ENCODE data around the gene CACNB2. TPM values are rescaled to one million over a fixed set of nuclear protein-coding genes. Genes with fewer than 3 reads are reported as not detected.

Gene CACNB2
- total RNA-seq, 4 donors from 2014 or later, result 60.3 to 158 (median 89.1) TPM

DNA sequence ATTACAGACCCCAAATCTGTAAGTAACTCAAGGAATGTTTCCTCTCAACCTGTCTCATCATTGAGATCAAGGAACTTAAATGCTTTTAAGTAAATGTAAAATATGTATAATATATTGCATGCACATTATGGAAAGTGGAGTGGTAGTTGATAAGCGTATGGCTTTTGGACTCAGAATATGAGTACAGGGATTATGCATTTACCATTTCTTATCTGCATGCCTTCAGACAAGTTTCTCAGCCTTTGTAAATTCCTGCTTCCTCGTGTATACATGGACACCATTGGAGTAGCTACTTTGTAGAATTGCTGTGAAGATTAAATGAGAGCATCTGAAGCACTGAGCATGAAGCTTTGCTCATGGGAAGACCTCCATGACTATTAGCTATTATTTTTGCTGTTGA is 70.5 kb downstream of the CACNB2 start:
- TF ChIP-seq POLR2A (IDR thresholded peaks at IDR 0.05) (no peak), POLR2AphosphoS5 (IDR thresholded peaks at IDR 0.05) (no peak), EP300 (IDR thresholded peaks at IDR 0.05) (no peak)
- TF ChIP-seq, protein P1, sequence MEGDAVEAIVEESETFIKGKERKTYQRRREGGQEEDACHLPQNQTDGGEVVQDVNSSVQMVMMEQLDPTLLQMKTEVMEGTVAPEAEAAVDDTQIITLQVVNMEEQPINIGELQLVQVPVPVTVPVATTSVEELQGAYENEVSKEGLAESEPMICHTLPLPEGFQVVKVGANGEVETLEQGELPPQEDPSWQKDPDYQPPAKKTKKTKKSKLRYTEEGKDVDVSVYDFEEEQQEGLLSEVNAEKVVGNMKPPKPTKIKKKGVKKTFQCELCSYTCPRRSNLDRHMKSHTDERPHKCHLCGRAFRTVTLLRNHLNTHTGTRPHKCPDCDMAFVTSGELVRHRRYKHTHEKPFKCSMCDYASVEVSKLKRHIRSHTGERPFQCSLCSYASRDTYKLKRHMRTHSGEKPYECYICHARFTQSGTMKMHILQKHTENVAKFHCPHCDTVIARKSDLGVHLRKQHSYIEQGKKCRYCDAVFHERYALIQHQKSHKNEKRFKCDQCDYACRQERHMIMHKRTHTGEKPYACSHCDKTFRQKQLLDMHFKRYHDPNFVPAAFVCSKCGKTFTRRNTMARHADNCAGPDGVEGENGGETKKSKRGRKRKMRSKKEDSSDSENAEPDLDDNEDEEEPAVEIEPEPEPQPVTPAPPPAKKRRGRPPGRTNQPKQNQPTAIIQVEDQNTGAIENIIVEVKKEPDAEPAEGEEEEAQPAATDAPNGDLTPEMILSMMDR (IDR thresholded peaks at IDR 0.05), result no peak
- WGBS, 2 donors (ENCODE audit: low coverage in 1 of 2), result 33 to 38% methylated on average over 1 to 2 of the region's 2 CpGs
- no peak overlapping the region for H3K27ac ChIP-seq
- no peaks in the 10 kb centered on the region for H3K27me3 ChIP-seq
- peaks cover 0 to 87% (median 12%) of the 10 kb centered on the region in 3 donors for H3K4me1 ChIP-seq
- no peaks in the 10 kb centered on the region for H3K9me3 ChIP-seq
- no peak for ATAC-seq
- H3K36me3 ChIP-seq, result no peaks in the 10 kb centered on the region
- no peak overlapping the region for H3K4me3 ChIP-seq

DNA sequence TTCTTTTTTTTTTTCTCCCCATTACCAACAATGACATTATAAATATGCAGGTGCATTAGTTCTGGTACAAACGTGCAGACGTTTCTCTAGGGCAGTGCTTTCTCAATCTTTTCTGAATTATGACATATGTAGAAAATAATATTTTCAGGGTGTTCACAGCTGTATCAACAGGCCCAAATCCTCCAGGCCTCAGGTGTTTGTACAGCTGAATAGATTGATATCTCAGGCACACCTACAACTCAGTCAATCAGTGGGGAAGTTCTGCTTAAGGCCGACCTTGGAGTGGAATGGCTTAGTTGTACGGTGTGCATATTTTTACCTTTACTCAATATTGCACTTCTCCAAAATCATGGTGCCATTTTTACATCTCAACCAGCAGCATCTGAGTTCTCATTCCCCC is 71.6 kb downstream of the CACNB2 start:
- Histone ChIP-seq H3K36me3 (no peaks in the 10 kb centered on the region), H3K4me1 (peaks cover 0 to 88% (median 12%) of the 10 kb centered on the region in 3 donors), H3K27ac (no peak overlapping the region), H3K27me3 (no peaks in the 10 kb centered on the region), H3K9me3 (no peaks in the 10 kb centered on the region), H3K4me3 (no peak overlapping the region)
- WGBS, 2 donors (ENCODE audit: low coverage in 1 of 2), result 58 to 67% methylated on average over 4 of the region's 4 CpGs
- TF ChIP-seq POLR2AphosphoS5 (IDR thresholded peaks at IDR 0.05) (no peak), EP300 (IDR thresholded peaks at IDR 0.05) (no peak), POLR2A (IDR thresholded peaks at IDR 0.05) (no peak)
- TF ChIP-seq, protein P1 (IDR thresholded peaks at IDR 0.05), result no peak
- ATAC-seq, result no peak

DNA sequence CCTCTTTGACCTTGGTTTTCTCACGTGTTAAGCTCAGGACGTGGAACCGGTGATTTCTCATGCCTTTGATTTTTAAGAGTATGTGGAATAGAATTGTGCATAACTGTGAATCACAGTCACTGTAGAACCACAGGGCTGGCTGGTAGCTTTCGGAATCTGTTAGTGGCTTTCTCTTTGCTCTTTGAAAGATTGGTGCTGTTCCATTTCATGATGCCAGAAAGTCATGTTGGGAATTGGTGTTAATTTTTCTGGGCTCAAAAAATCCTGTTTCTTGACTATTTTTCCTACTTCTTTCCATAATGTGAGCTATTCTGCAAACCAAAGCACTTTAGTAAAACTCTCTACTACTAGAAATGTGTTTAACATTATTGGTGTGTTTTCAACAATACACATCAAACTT is 73.0 kb downstream of the CACNB2 start:
- TF ChIP-seq, protein P1 (IDR thresholded peaks at IDR 0.05), result no peak
- TF ChIP-seq POLR2A (IDR thresholded peaks at IDR 0.05), result no peak
- TF ChIP-seq EP300 (IDR thresholded peaks at IDR 0.05), result no peak
- TF ChIP-seq POLR2AphosphoS5 (IDR thresholded peaks at IDR 0.05), result no peak
- ATAC-seq, result no peak
- no peaks in the 10 kb centered on the region for H3K9me3 ChIP-seq
- H3K36me3 ChIP-seq, result no peaks in the 10 kb centered on the region
- 32 to 43% methylated on average over 4 of the region's 4 CpGs for WGBS, 2 donors (ENCODE audit: low coverage in 1 of 2)
- H3K27me3 ChIP-seq, result no peaks in the 10 kb centered on the region
- no peak overlapping the region for H3K4me3 ChIP-seq
- peaks cover 0 to 95% (median 15%) of the 10 kb centered on the region in 3 donors for H3K4me1 ChIP-seq
- H3K27ac ChIP-seq, result peak overlapping the region in 2 of 4 donors; percentile 27 to 46

DNA sequence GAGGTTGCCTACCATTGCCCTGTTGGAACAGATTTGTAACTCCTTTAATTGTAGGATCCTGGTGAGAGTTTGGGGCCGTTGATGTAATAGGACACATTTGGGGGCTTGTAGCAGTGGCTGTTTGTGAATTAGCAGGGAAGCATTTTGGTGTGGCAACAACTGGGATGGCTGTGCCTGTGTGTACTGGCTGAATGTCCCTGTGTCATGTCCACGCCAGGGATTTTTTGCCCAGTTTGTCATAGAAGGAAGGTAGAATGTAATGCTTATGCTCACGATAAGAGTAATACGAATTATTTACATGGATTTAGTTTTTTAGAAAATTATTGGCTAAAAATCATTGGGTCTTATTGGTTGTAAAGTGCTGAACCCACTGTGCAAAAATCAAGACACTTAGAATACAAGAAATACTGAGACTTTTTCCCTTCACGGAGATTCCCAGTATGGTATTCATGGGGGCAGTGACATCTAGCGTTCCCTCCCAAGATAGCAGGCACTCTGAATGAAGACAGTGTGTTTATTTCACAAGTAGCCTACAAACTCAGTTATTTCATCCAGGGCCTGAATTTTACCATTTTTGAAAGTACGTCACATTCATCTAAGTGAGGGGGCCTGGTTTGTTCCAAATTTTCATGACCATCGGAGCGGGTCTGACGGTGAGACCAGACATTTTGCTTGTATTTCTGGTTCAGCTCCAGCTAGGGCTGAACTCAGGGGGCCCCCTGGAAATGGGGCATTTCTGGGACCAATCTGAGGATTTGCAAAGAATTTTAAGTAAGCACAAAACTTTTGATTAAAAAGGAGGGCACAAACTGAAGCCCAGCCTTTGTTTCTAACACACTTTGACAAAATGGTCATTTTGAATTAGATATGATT is 74.7 kb downstream of the CACNB2 start:
- H3K9me3 ChIP-seq, result no peaks in the 10 kb centered on the region
- peaks cover 0 to 95% (median 13%) of the 10 kb centered on the region in 3 donors for H3K4me1 ChIP-seq
- H3K27me3 ChIP-seq, result no peaks in the 10 kb centered on the region
- no peaks in the 10 kb centered on the region for H3K36me3 ChIP-seq
- peak; percentile 61 for ATAC-seq
- TF ChIP-seq POLR2A (IDR thresholded peaks at IDR 0.05) (no peak), POLR2AphosphoS5 (IDR thresholded peaks at IDR 0.05) (peak; percentile 38)
- TF ChIP-seq, protein P1 (IDR thresholded peaks at IDR 0.05), result peak; percentile 78 to 89 (median 82)
- 29 to 31% methylated on average over 7 to 10 of the region's 10 CpGs for WGBS, 2 donors (ENCODE audit: low coverage in 1 of 2)
- peak overlapping the region in 2 of 4 donors; percentile 46 to 48 for H3K27ac ChIP-seq
- H3K4me3 ChIP-seq, result no peak overlapping the region

DNA sequence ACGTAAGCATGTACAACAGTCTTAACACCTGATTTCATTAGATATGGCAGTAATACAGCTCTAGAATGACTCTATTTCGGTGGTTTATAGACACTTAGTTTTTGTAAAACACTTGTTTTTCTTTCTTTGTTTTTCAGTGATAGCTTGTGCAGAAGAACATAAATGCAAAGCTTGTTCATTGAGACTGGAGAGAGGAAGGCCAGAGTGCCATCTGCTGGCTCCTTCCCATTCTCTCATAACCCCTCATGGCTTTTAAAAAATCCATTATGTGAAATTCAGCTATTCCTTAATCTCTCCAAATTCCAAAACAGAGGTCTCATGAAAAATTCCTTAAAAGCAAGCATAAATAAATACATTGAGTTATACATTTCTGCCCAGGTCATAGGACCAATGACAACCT is 76.3 kb downstream of the CACNB2 start:
- TF ChIP-seq EP300 (IDR thresholded peaks at IDR 0.05) (no peak), POLR2A (IDR thresholded peaks at IDR 0.05) (no peak), POLR2AphosphoS5 (IDR thresholded peaks at IDR 0.05) (no peak)
- TF ChIP-seq, protein P1 (IDR thresholded peaks at IDR 0.05), result peak; percentile 16 to 57 (median 40)
- no peaks in the 10 kb centered on the region for H3K36me3 ChIP-seq
- no peak overlapping the region for H3K4me3 ChIP-seq
- ATAC-seq, result no peak
- H3K27ac ChIP-seq, result peak overlapping the region in 2 of 4 donors; percentile 12 to 48
- peaks cover 0 to 93% (median 12%) of the 10 kb centered on the region in 3 donors for H3K4me1 ChIP-seq
- no peaks in the 10 kb centered on the region for H3K9me3 ChIP-seq
- H3K27me3 ChIP-seq, result no peaks in the 10 kb centered on the region
- 36 to 60% methylated on average over 2 of the region's 2 CpGs for WGBS, 2 donors (ENCODE audit: low coverage in 1 of 2)

All from gastroesophageal sphincter (tissue), 4 donors.